ENCODE data around the gene ANTKMT. TPM values are rescaled to one million over a fixed set of nuclear protein-coding genes. Genes with fewer than 3 reads are reported as not detected.
"Not testable (repeated sequence)": the region's sequence is repeated elsewhere in the genome, so short reads cannot be mapped to it uniquely, and the experiment has no call there.

ANTKMT gene
- total and polyA plus RNA-seq, 2 donors from 2014 or later: 44.1 to 70.4 TPM

DNA sequence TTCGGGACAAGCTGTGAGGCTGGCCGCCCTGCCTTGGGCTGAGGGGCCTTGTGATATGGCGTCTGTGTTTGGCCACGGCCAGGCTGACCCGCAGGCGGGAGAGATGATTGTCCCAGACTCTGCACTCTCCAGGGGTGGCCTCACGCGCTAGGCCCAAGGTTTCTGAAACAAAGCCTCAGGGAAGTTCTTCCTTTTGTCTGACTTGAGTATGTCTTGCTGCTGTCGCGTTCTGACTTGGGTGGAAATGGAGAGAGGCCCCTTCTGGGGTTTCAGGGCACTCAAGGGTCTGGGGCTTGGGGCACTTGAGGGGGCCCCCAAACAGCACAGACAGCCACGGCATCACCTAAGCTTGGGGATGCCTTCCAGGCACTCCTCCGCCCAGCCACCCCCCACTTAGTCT, 9.9 kb upstream of the ANTKMT start:
- H3K27me3 ChIP-seq (ENCODE audit: control insufficient read depth, insufficient read depth, low read length): peaks cover 6% of the 10 kb centered on the region
- TF ChIP-seq CTCF (IDR thresholded peaks at IDR 0.05; ENCODE audit: borderline replicate concordance, extremely low read depth, insufficient read depth): no peak
- no peak for DNase-seq
- no peak overlapping the region for H3K9ac ChIP-seq (ENCODE audit: low read length in 3 of 3)
- H3K9me3 ChIP-seq (ENCODE audit: control insufficient read depth in 2 of 3, insufficient read depth in 1 of 3, low read length in 3 of 3): no peaks in the 10 kb centered on the region
- no peak for FAIRE-seq
- peaks cover 0 to 10% (median 0%) of the 10 kb centered on the region in 3 donors for H3K4me1 ChIP-seq (ENCODE audit: control insufficient read depth in 2 of 3, insufficient read depth in 2 of 3, low read depth in 1 of 3, low read length in 3 of 3)
- H3K27ac ChIP-seq (ENCODE audit: low read depth in 2 of 2, low read length in 2 of 2): no peak overlapping the region
- intact Hi-C loops (cut with DNase I): no loop called here
- H3K36me3 ChIP-seq (ENCODE audit: control insufficient read depth in 2 of 3, insufficient read depth in 3 of 3, low read length in 3 of 3): no peaks in the 10 kb centered on the region
- no peak overlapping the region for H3K4me3 ChIP-seq (ENCODE audit: low read length in 3 of 3)

GRCh38 chr16:711548-712320, 9.2 kb upstream of the ANTKMT start:
- H3K27me3 ChIP-seq (ENCODE audit: control insufficient read depth, insufficient read depth, low read length): peaks cover 6% of the 10 kb centered on the region
- no peak for FAIRE-seq
- no peak overlapping the region for H3K4me3 ChIP-seq (ENCODE audit: low read length in 3 of 3)
- peak; percentile 60 to 93 (median 80) for DNase-seq
- H3K9ac ChIP-seq (ENCODE audit: low read length in 3 of 3): no peak overlapping the region
- H3K4me1 ChIP-seq (ENCODE audit: control insufficient read depth in 2 of 3, insufficient read depth in 2 of 3, low read depth in 1 of 3, low read length in 3 of 3): peaks cover 0 to 16% (median 0%) of the 10 kb centered on the region in 3 donors
- no peak overlapping the region for H3K27ac ChIP-seq (ENCODE audit: low read depth in 2 of 2, low read length in 2 of 2)
- intact Hi-C loops (cut with DNase I): no loop called here
- H3K9me3 ChIP-seq (ENCODE audit: control insufficient read depth in 2 of 3, insufficient read depth in 1 of 3, low read length in 3 of 3): no peaks in the 10 kb centered on the region
- no peaks in the 10 kb centered on the region for H3K36me3 ChIP-seq (ENCODE audit: control insufficient read depth in 2 of 3, insufficient read depth in 3 of 3, low read length in 3 of 3)
- TF ChIP-seq CTCF (IDR thresholded peaks at IDR 0.05; ENCODE audit: borderline replicate concordance, extremely low read depth, insufficient read depth): peak; percentile 92

DNA sequence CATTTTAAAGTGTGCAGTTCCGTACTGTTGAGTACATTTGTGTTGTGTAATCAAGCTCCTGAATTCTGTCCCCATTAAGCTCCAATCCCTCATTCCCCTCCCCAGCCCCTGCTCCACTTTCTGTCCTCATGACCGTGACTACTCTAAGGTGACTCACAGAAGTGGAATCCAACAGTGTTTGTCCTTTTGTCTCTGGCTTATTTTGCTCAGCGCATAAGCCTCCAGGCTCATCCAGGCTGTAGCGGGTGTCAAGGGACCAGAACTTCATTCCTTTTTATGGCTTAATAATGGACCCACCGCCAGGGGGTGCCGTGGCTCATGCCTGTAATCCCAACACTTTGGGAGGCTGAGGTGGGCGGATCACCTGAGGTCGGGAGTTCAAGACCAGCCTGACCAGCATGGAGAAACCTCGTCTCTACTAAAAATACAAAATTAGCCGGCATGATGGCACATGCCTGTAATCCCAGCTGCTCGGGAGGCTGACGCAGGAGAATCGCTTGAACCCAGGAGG, 8.2 kb upstream of the ANTKMT start:
- H3K4me3 ChIP-seq (ENCODE audit: low read length in 3 of 3); H3K36me3 ChIP-seq (ENCODE audit: control insufficient read depth in 2 of 3, insufficient read depth in 3 of 3, low read length in 3 of 3); H3K9ac ChIP-seq (ENCODE audit: low read length in 3 of 3); FAIRE-seq; H3K27ac ChIP-seq (ENCODE audit: low read depth in 2 of 2, low read length in 2 of 2); DNase-seq; H3K9me3 ChIP-seq (ENCODE audit: control insufficient read depth in 2 of 3, insufficient read depth in 1 of 3, low read length in 3 of 3); H3K27me3 ChIP-seq (ENCODE audit: control insufficient read depth, insufficient read depth, low read length); intact Hi-C loops (cut with DNase I): not testable (repeated sequence)
- H3K4me1 ChIP-seq (ENCODE audit: control insufficient read depth in 2 of 3, insufficient read depth in 2 of 3, low read depth in 1 of 3, low read length in 3 of 3): peaks cover 0 to 19% (median 0%) of the 10 kb centered on the region in 3 donors

- Histone ChIP-seq H3K4me3 (ENCODE audit: low read length in 3 of 3) (no peak overlapping the region), H3K27me3 (ENCODE audit: control insufficient read depth, insufficient read depth, low read length) (no peaks in the 10 kb centered on the region), H3K4me1 (ENCODE audit: control insufficient read depth in 2 of 3, insufficient read depth in 2 of 3, low read depth in 1 of 3, low read length in 3 of 3) (peaks cover 0 to 20% (median 0%) of the 10 kb centered on the region in 3 donors), H3K27ac (ENCODE audit: low read depth in 2 of 2, low read length in 2 of 2) (no peak overlapping the region), H3K36me3 (ENCODE audit: control insufficient read depth in 2 of 3, insufficient read depth in 3 of 3, low read length in 3 of 3) (no peaks in the 10 kb centered on the region), H3K9ac (ENCODE audit: low read length in 3 of 3) (no peak overlapping the region), H3K9me3 (ENCODE audit: control insufficient read depth in 2 of 3, insufficient read depth in 1 of 3, low read length in 3 of 3) (no peaks in the 10 kb centered on the region)
- intact Hi-C loops (cut with DNase I): no loop called here
- no peak for TF ChIP-seq CTCF (IDR thresholded peaks at IDR 0.05; ENCODE audit: borderline replicate concordance, extremely low read depth, insufficient read depth)
- no peak for DNase-seq
- FAIRE-seq: no peak
Measured at GRCh38 chr16:714079-714478, 6.9 kb upstream of the ANTKMT start.

Measured in kidney (tissue), 14 donors.